GM21717 (cell line): ENCODE measurements around the gene PTPN3.
"Not testable (repeated sequence)": the region's sequence is repeated elsewhere in the genome, so short reads cannot be mapped to it uniquely, and the experiment has no call there.

Source experiments
- ATAC-seq: cut with Tn5 transposase; IDR thresholded peaks from one replicate; pipeline ENCODE4 v1.9.1; 2021; ENCODE audit warnings: mild to moderate bottlenecking, moderate library complexity; ENCODE audit not compliant: unreplicated experiment

Gene PTPN3

GRCh38 chr9:109403116-109403515 is 95.0 kb downstream of the PTPN3 start:
- no peak for ATAC-seq

GRCh38 chr9:109401990-109402318 is 96.2 kb downstream of the PTPN3 start:
- no peak for ATAC-seq

- no peak for ATAC-seq
These were observed 96.7 kb downstream of the PTPN3 start for GRCh38 chr9:109401169-109401989.

- peak; percentile 79 for ATAC-seq
These were observed 98.8 kb downstream of the PTPN3 start for GRCh38 chr9:109399258-109399767.

GRCh38 chr9:109391176-109391575 is 106.9 kb downstream of the PTPN3 start:
- ATAC-seq, result no peak

- no peak for ATAC-seq
These were observed 110.3 kb downstream of the PTPN3 start for GRCh38 chr9:109387856-109388255.

DNA sequence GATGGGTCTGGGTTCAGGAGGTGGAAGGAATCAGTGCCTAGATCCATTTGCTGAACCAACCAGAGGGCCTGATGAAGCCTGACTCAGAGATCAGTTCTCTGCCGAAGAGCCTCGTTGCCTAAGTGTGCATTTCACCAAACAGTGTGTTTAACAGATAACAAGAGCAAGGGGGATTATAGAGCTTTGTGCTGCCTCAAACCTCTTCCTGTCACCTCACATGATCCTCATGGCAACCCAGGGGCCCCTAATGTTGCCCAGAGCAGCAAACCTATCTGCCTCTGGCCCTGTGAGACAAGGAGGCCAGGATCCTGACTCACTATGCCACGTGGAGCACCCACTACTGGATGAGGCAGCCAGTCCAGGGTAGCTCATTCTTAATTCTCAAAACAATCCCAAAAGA is 110.9 kb downstream of the PTPN3 start:
- no peak for ATAC-seq

DNA sequence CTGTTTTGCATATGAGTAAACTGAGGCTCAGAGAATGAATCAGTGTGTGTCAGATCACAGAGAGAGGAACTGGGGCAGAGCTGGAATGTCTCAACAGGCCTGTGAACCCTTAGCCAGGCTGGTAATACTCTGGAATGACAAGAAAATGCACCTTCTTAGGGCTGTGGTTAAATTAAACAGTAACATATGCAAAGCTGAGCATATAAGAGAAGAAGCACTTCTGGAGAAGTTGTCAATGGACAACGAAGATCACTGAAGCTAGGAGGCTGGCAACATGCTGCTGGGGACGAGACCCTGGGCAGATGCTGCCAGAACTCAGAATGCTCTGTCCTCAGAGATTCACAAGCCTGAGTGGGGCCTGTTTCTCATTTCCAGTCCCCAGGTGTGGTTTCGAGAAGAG is 112.6 kb downstream of the PTPN3 start:
- ATAC-seq, result no peak

GRCh38 chr9:109383947-109384346 is 114.2 kb downstream of the PTPN3 start:
- no peak for ATAC-seq

DNA sequence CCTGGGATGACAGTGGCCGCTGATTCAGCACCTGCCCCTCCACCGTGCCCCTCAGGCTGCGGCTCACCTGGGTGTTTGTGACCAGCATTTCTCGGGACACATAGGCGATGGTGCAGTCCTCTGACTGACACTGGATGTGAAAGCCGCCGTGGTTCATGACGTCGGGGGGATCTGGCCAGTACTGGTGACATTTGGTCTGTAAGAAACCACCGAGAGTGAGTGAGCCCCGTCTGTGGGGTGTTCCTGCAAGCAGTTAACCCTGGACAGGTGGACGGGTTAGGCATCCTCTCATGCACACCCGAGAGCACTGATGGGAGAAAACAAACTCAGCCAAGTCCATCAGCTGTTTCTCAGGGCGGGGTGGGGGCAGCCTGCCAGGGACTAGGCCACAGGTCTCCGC is 114.8 kb downstream of the PTPN3 start:
- ATAC-seq, result no peak

- ATAC-seq, result no peak
These were observed 115.5 kb downstream of the PTPN3 start for GRCh38 chr9:109382585-109382984.

DNA sequence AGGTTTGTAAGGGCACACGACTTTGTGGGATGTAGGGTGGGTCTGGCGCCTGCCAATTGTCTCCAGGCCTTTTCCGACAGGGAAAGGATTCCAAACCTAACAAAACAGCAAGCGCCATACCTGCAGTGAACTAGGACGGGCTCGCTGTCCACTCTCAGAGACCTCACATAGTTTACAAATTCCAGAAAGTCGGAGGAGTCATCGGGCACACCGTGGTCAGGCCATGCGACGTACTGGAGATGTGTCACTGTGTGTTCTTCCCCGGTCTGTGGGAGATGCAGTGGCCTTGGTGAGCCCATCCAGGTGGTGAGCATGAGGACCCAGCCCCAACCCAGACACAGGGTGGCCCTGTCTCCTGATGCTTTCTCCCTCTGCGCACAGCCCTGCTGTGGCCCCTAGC is 115.9 kb downstream of the PTPN3 start:
- no peak for ATAC-seq

- ATAC-seq, result peak; percentile 72
These were observed 116.9 kb downstream of the PTPN3 start for GRCh38 chr9:109381011-109381729.

GRCh38 chr9:109379513-109379912 is 118.6 kb downstream of the PTPN3 start:
- ATAC-seq, result no peak

DNA sequence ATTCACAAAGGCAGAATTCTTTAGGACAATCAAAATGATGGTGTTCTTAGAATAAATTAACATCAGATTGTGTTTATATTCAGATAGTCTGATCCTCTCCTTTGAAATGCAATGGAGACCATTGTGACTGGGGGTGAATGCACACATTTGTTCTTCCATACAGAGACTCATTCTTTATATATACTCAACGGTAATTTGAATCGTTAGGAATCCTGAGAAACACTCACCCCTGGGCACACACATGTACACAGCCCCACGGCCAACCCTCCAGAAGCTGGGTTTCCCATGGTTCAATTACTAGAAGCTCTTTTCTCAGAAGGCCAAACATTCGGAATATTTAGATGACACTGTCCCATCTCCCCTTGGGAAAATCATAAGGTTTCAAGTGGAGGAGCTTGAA is 119.8 kb downstream of the PTPN3 start:
- no peak for ATAC-seq

GRCh38 chr9:109372246-109372645 is 125.9 kb downstream of the PTPN3 start:
- no peak for ATAC-seq

DNA sequence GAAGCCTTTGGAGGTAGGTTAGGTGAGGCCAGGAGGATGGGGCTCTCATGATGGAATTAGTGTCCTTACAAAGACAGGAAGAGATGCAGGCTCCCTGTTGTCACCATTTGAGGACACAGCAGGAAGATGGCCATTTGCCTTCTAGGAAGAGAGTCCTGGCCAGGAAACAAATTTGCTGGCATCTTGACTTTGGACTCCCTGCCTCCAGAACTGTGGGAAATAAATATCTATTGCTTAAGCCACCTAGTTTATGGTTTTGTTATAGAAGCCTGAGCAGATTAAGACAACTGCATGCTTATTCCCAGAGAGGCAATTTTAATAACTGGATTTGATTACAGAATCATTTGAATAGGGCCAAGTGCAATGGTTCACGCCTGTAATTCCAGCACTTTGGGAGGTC is 126.7 kb downstream of the PTPN3 start:
- ATAC-seq, result no peak

DNA sequence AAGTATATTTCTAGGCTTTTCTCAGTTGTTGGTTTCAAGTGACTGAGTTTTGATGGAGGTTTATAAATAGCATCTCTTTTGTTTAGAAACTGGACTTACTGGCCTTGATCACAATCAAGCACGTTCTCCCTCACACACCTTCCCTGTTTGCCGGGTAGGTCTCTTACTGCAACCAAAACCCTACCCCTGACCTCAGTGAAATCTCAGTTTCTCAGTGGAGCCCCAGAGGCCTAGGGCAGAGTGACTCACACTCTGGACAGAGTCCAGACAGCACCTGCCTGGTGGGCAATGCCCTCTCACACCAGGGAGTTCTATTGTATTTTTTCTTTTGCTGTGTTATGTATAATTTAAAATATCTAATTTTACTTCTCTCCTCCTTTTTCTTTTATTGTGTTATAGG is 128.8 kb downstream of the PTPN3 start:
- no peak for ATAC-seq

- ATAC-seq, result no peak
These were observed 137.3 kb downstream of the PTPN3 start for GRCh38 chr9:109360771-109361170.

- not testable (repeated sequence) for ATAC-seq
These were observed 139.0 kb downstream of the PTPN3 start for GRCh38 chr9:109358968-109359603.

DNA sequence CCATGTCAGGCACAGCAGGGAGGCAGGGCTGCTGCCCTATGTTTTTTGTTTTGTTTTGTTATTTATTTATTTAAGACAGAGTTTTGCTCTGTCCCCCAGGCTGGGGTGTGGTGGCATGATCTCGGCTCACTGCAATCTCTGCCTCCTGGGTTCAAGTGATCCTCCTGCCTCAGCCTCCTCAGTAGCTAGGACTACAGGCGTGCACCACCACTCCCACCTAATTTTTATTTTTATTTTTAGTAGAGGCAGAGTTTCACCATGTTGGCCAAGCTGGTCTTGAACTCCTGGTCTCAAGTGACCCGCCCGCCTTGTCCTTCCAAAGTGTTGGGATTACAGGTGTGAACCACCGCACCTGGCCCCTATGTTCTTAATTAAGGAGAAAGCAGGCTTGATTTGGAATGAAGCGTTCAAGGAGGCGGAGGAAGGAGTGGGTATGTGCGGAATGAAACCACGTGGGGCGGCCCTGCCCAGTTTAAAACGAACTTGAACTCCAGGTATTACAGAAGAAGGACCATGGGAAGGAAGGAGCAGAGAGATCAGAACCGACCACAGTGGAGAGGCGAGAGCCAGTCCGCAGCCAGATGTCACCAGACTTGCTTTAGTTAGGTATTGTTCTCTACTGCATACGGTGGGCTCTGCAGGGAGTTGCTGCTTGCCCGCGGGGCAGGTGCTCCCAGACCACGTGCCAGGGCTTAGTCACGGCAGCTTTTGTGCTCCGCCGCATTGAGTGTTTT is 142.4 kb downstream of the PTPN3 start:
- ATAC-seq, result no peak
